SU-DHL-6 (cell line): ENCODE measurements around the gene MROH7.

ENCODE experiments used
- EZH2phosphoT487 ChIP-seq: fragments of 200-600 bp; sonication (generic), shearing (Covaris generic); conservative IDR thresholded peaks from 2 replicates; pipeline ENCODE4 v1.6.1; 2018; ENCODE audit warnings: mild to moderate bottlenecking, antibody characterized with exemption, low read length, moderate library complexity, mixed read lengths
- TF ChIP-seq, protein P1 (sequence below): fragments of 200-600 bp; sonication (generic); IDR thresholded peaks from one replicate; pipeline ENCODE4 v1.5.1; 2017; ENCODE audit warnings: antibody characterized with exemption, mild to moderate bottlenecking, low read length, moderate library complexity; ENCODE audit not compliant: insufficient read depth, poor library complexity, severe bottlenecking

DNA sequence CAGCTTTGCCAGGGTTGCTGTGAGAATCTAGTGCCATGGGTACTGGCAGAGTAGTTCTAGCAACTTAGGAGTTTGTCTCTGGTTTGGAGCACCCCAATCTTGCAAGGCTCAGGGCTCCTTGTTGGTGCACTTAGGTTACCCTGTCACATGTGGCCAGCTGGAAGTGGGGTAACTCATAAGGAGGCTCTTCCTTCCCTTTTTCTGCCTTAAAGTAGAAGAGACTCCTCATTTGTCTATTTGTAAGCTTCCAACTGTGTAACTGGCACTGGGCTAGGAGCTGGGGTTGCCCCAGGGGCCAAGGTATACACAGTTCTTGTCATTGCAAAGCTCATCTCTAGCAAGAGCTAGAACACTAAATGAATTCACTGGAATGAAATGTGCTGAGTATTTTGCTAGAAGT lies 10.6 kb downstream of the MROH7 start:
- TF ChIP-seq, protein P1, sequence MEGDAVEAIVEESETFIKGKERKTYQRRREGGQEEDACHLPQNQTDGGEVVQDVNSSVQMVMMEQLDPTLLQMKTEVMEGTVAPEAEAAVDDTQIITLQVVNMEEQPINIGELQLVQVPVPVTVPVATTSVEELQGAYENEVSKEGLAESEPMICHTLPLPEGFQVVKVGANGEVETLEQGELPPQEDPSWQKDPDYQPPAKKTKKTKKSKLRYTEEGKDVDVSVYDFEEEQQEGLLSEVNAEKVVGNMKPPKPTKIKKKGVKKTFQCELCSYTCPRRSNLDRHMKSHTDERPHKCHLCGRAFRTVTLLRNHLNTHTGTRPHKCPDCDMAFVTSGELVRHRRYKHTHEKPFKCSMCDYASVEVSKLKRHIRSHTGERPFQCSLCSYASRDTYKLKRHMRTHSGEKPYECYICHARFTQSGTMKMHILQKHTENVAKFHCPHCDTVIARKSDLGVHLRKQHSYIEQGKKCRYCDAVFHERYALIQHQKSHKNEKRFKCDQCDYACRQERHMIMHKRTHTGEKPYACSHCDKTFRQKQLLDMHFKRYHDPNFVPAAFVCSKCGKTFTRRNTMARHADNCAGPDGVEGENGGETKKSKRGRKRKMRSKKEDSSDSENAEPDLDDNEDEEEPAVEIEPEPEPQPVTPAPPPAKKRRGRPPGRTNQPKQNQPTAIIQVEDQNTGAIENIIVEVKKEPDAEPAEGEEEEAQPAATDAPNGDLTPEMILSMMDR: no peak
- no peak for TF ChIP-seq EZH2phosphoT487
